ENCODE measurements around the gene PDGFA.

Gene PDGFA

GRCh38 chr7:472640-472957 is 47.0 kb downstream of the PDGFA start:
- DNase-seq (ENCODE audit: low read depth), result no peak

- no peak for DNase-seq (ENCODE audit: low read depth)
Measured at GRCh38 chr7:471866-472639, 47.6 kb downstream of the PDGFA start.

- DNase-seq (ENCODE audit: low read depth), result no peak
Measured at GRCh38 chr7:471191-471865, 48.3 kb downstream of the PDGFA start.

GRCh38 chr7:469563-469961 is 50.1 kb downstream of the PDGFA start:
- DNase-seq (ENCODE audit: low read depth), result no peak

GRCh38 chr7:468681-469562 is 50.7 kb downstream of the PDGFA start:
- DNase-seq (ENCODE audit: low read depth), result no peak

GRCh38 chr7:467856-468545 is 51.6 kb downstream of the PDGFA start:
- DNase-seq (ENCODE audit: low read depth), result no peak

- no peak for DNase-seq (ENCODE audit: low read depth)
Measured at GRCh38 chr7:467393-467828, 52.2 kb downstream of the PDGFA start.

DNA sequence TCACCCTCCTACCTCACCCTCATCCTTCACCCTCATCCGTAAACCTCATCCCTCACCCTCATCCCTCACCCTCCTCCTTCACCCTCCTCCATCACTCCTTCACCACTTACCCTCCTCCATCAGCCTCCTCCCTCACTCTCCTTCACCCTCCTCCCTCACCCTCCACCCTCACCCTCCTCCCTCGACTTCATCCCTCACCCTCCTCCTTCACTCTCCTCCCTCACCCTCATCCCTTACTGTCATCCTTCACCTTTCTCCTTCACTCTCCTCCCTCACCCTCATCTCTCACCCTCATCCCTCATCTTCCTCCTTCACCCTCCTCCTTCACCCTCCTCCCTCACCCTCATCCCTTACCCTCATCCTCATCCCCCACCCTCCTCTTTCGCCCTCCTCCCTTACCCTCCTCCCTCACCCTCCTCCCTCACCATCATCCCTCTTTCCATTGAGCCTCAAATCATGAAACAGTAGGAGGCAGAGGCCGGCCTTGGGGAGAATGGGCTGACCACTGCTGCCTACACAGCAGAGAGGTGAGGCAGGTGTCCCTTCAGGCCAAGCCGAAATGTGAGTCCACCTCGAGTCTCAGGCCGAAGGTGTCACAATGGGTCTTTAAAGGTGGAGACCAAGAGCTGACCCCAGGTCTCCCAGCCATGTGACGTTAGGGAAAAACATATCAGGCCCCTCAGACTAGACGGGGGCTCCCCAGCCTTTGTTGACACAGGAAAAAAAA is 53.0 kb downstream of the PDGFA start:
- DNase-seq (ENCODE audit: low read depth), result no peak

GRCh38 chr7:465710-466400 is 53.8 kb downstream of the PDGFA start:
- no peak for DNase-seq (ENCODE audit: low read depth)

GRCh38 chr7:464454-465401 is 54.9 kb downstream of the PDGFA start:
- DNase-seq (ENCODE audit: low read depth), result no peak

GRCh38 chr7:463817-464453 is 55.7 kb downstream of the PDGFA start:
- no peak for DNase-seq (ENCODE audit: low read depth)

GRCh38 chr7:463362-463781 is 56.3 kb downstream of the PDGFA start:
- no peak for DNase-seq (ENCODE audit: low read depth)

DNA sequence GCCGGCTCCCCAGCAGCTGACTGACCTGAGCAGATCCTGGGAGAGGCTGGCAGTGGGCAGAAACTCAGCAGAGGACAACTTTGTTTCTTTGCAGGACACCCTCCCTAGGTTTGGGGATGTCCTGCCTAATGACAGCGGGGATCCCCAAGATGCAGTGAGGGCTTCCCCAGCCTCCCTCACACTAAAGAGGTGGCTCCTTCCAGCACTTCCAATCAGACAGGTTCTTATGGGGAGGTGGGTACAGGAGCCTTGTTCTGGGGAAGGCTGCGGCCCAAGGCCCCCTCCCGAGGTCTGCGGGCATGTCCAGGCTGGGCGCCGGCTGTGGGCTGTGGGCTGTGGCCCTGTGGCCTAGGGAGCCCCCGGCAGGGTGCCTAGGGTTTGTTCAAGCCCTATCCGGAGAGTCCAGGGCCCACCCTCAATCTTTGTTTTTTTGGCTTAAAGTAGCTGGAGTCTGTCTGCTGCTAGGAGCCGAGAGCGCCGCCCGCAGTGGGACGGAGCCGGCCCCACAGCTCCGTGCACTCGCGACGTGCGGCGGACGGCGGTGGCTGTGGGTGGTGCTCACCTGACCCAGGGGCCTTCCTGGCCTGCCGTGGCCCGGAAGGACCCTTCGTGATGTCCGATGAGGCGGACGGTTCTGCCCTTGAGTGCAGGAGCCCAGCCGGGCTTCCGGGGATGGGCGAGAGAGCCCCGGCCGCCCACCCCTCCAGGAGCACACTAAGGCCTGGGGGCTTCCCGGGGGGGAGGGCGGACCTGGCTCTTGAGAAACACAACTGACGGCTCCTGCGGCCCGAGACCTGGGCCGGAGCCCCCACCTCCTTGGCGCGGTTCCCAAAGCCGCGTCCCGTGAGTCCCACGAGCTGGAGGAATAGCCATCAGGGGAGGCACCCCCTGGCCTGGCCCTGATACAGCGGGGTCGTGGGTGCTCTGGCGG is 57.2 kb downstream of the PDGFA start:
- DNase-seq (ENCODE audit: low read depth), result no peak

DNA sequence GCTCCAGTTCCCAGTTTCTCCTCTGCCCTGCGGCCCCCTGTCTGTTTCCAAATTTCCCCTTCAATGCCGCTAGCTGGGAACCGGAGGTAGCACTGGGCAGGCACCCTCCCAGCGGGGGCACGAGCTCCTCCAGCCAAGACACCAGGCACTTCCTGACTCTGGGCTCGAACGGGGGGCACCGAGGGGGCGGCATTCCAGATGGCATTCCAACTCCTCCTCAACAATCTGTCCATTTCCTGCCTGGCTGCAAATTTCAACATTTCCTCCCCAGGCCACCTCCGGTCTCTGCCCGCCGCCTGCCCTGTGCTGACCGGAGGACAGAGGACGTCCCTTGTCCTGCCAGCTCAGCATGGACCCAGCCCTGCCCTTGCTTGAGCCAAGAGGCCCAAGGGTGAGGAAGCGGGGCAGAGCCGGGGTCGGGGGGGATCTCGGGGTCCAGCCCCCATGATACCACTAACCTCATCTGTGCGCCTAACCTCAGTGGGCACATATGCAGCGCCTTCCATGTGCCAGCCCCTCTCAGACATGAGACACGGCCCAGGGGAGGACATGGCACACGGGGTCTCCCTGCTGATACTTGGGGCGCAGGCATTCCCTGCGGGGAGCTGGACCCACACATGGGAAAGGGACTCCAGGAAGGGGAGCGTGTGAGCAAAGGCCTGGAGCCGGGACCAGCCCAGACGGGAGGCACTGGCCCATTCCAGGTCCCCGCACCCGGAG is 58.0 kb downstream of the PDGFA start:
- DNase-seq (ENCODE audit: low read depth), result no peak

- DNase-seq (ENCODE audit: low read depth), result no peak
Measured at GRCh38 chr7:461117-461452, 58.6 kb downstream of the PDGFA start.

GRCh38 chr7:460374-461116 is 59.1 kb downstream of the PDGFA start:
- DNase-seq (ENCODE audit: low read depth), result no peak
